ENCODE results near the gene FARSA. TPM values are rescaled to one million over a fixed set of nuclear protein-coding genes. Genes with fewer than 3 reads are reported as not detected.

FARSA gene
- total and polyA plus RNA-seq, 10 of the 15 experiments (the other 5 are each of a cell fraction or from before 2014, with no cell fraction given), result 20.3 to 212 (median 76.4) TPM

DNA sequence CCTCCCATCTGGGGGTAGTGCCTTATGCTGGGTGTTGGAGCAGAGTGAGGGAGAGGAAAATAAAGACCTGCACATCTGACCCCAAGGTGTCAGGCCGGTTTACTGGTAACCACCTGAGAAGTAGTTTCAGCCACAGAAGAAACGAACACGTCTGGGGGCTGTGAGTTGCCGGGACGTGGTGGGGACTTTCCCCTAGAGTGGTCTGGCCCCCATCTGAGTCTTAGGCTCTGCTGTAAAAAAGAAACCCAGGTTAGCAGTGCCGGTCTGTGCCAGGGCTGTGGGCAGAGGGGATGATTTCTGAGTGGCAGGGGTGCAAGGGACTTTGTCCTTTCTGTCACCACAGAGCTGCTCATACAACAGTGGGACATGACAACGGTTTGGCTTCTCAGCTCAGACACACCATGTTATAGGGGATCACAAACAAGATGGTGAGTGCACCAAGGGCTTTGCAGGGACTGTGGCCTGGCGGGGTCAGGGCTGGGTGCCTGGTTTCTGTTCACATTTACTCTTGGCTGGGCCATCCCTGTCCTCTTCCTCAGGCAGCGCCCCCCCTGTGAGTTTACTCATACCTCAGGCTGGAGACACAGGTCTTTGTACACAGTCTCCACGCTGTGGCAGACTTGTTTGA is 33.5 kb downstream of the FARSA start:
- no peak overlapping the region for H2AFZ ChIP-seq (ENCODE audit: control insufficient read depth, low read depth, low read length)
- H3K4me2 ChIP-seq (ENCODE audit: control insufficient read depth, insufficient read depth), result peak overlapping the region; percentile 80
- POLR2A ChIA-PET, result interaction anchor here (0.5 to 3.2 kb wide), 8 partner anchors 9 to 287 kb away, joined by 3 to 13 read pairs (median 3); partner anchors contain the start of genes CALR, FARSA, GCDH and SYCE2
- H3K36me3 ChIP-seq (ENCODE audit: control insufficient read depth in 2 of 2, insufficient read depth in 2 of 2, low read length in 1 of 2), result peaks cover 6 to 18% of the 10 kb centered on the region in 2 experiments
- H3K4me3 ChIP-seq, result peak overlapping the region; percentile 9; the same call in 1 of the 2 replicates
- WGBS (ENCODE audit: insufficient coverage, insufficient replicate concordance, low lambda C conversion rate, missing lambda C conversion rate), result 0% methylated on average over 10 of the region's 10 CpGs
- peaks cover 15% of the 10 kb centered on the region for H3K4me1 ChIP-seq (ENCODE audit: control insufficient read depth, insufficient read depth, low read length)
- no peaks in the 10 kb centered on the region for H3K79me2 ChIP-seq (ENCODE audit: control insufficient read depth, insufficient read depth, low read length)
- no peaks in the 10 kb centered on the region for H3K27me3 ChIP-seq (replicated peaks in 1 of 2; ENCODE audit: control insufficient read depth in 2 of 2, insufficient read depth in 2 of 2, low read length in 1 of 2)
- intact Hi-C loops (cut with micrococcal nuclease; ENCODE audit: unreplicated experiment), result no loop called here
- peak; percentile 61 for DNase-seq (ENCODE audit: low read depth, low spot score)
- no peaks in the 10 kb centered on the region for H3K9me3 ChIP-seq (replicated peaks; ENCODE audit: control insufficient read depth, insufficient read depth, low read length)
- peak overlapping the region; percentile 4; the same call in 1 of the 2 replicates for H3K27ac ChIP-seq (ENCODE audit: control insufficient read depth, insufficient read depth)
- peak; percentile 92 for FAIRE-seq
- peak; percentile 97 for ATAC-seq
- no peak overlapping the region for H3K9ac ChIP-seq (ENCODE audit: control insufficient read depth, insufficient read depth, low read length)
- no peaks in the 10 kb centered on the region for H4K20me1 ChIP-seq (ENCODE audit: control insufficient read depth, insufficient read depth)
- SMC1A ChIA-PET (ENCODE audit: uncharacterized antibody, unreplicated experiment), result interaction anchor here (0.7 to 2.9 kb wide), 9 partner anchors 9 to 65 kb away, joined by 3 to 19 read pairs (median 5); partner anchors contain the start of genes FARSA, GCDH and KLF1
- BruUV-seq (replicated peaks), result no TSS peak
- in situ Hi-C loops (cut with MboI), result no loop called here
- RAD21 ChIA-PET (ENCODE audit: unreplicated experiment), result interaction anchor here (1.0 to 3.1 kb wide), 7 partner anchors 10 to 65 kb away, joined by 4 to 21 read pairs (median 11); partner anchors contain the start of genes CALR, DNASE2, FARSA and GCDH
- CTCF ChIA-PET, result interaction anchor here (0.9 to 6.0 kb wide), 15 partner anchors 10 to 256 kb away, joined by 3 to 41 read pairs (median 4); partner anchors contain the start of genes DNASE2, GCDH, JUNB and SYCE2
- TF ChIP-seq ZNF207 (IDR thresholded peaks at IDR 0.05; ENCODE audit: borderline replicate concordance) (no peak), TCF12 (IDR thresholded peaks at IDR 0.05; ENCODE audit: low read depth, low read length) (peak; percentile 49; the same call in 1 of the 2 replicates), HDAC6 (IDR thresholded peaks at IDR 0.05; ENCODE audit: unreplicated experiment) (no peak), IKZF2 (IDR thresholded peaks at IDR 0.05) (peak; percentile 61 to 82), YBX1 (IDR thresholded peaks at IDR 0.05) (no peak), BHLHE40 (IDR thresholded peaks at IDR 0.05; ENCODE audit: borderline replicate concordance in 1 of 2, low read depth in 2 of 2, low read length in 1 of 2) (peak; percentile 73 to 75; a peak in 3 of 4 replicates), CBFB (IDR thresholded peaks at IDR 0.05; ENCODE audit: low read depth) (peak; percentile 52; the same call in 1 of the 2 replicates), STAT3 (IDR thresholded peaks at IDR 0.05; ENCODE audit: low read depth, low read length) (no peak), NFIC (IDR thresholded peaks at IDR 0.05; ENCODE audit: low read depth, low read length) (peak; percentile 45; the same call in 1 of the 2 replicates), TCF7 (IDR thresholded peaks at IDR 0.05; ENCODE audit: borderline replicate concordance) (no peak), SUPT20H (IDR thresholded peaks at IDR 0.05; ENCODE audit: borderline replicate concordance, control insufficient read depth, low read depth, low read length) (no peak), MXI1 (IDR thresholded peaks at IDR 0.05; ENCODE audit: low read depth, low read length) (0 out of 2 replicates have a peak, but pooled peaks have one; percentile 29)
- TF ChIP-seq, protein P1, sequence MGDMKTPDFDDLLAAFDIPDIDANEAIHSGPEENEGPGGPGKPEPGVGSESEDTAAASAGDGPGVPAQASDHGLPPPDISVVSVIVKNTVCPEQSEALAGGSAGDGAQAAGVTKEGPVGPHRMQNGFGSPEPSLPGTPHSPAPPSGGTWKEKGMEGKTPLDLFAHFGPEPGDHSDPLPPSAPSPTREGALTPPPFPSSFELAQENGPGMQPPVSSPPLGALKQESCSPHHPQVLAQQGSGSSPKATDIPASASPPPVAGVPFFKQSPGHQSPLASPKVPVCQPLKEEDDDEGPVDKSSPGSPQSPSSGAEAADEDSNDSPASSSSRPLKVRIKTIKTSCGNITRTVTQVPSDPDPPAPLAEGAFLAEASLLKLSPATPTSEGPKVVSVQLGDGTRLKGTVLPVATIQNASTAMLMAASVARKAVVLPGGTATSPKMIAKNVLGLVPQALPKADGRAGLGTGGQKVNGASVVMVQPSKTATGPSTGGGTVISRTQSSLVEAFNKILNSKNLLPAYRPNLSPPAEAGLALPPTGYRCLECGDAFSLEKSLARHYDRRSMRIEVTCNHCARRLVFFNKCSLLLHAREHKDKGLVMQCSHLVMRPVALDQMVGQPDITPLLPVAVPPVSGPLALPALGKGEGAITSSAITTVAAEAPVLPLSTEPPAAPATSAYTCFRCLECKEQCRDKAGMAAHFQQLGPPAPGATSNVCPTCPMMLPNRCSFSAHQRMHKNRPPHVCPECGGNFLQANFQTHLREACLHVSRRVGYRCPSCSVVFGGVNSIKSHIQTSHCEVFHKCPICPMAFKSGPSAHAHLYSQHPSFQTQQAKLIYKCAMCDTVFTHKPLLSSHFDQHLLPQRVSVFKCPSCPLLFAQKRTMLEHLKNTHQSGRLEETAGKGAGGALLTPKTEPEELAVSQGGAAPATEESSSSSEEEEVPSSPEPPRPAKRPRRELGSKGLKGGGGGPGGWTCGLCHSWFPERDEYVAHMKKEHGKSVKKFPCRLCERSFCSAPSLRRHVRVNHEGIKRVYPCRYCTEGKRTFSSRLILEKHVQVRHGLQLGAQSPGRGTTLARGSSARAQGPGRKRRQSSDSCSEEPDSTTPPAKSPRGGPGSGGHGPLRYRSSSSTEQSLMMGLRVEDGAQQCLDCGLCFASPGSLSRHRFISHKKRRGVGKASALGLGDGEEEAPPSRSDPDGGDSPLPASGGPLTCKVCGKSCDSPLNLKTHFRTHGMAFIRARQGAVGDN (IDR thresholded peaks at IDR 0.05), result peak; percentile 40; the same call in 1 of the 2 replicates
- TF ChIP-seq, protein P2, sequence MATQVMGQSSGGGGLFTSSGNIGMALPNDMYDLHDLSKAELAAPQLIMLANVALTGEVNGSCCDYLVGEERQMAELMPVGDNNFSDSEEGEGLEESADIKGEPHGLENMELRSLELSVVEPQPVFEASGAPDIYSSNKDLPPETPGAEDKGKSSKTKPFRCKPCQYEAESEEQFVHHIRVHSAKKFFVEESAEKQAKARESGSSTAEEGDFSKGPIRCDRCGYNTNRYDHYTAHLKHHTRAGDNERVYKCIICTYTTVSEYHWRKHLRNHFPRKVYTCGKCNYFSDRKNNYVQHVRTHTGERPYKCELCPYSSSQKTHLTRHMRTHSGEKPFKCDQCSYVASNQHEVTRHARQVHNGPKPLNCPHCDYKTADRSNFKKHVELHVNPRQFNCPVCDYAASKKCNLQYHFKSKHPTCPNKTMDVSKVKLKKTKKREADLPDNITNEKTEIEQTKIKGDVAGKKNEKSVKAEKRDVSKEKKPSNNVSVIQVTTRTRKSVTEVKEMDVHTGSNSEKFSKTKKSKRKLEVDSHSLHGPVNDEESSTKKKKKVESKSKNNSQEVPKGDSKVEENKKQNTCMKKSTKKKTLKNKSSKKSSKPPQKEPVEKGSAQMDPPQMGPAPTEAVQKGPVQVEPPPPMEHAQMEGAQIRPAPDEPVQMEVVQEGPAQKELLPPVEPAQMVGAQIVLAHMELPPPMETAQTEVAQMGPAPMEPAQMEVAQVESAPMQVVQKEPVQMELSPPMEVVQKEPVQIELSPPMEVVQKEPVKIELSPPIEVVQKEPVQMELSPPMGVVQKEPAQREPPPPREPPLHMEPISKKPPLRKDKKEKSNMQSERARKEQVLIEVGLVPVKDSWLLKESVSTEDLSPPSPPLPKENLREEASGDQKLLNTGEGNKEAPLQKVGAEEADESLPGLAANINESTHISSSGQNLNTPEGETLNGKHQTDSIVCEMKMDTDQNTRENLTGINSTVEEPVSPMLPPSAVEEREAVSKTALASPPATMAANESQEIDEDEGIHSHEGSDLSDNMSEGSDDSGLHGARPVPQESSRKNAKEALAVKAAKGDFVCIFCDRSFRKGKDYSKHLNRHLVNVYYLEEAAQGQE (IDR thresholded peaks at IDR 0.05; ENCODE audit: low read depth, low read length), result no peak

Measured in GM12878 (cell line).